Upper lobe of left lung (tissue), 6 donors: ENCODE data around the gene NCAPG2. TPM values are rescaled to one million over a fixed set of nuclear protein-coding genes. Genes with fewer than 3 reads are reported as not detected.
"Not testable (repeated sequence)": the region's sequence is repeated elsewhere in the genome, so short reads cannot be mapped to it uniquely, and the experiment has no call there.

Source experiments
- ATAC-seq, 2 donors: fragments of 200-7000 bp; cut with Tn5 transposase; one replicate each; pipeline ENCODE4 v1.9.1; 2022; ENCODE audit warnings: mild to moderate bottlenecking in 2 of 2, moderate library complexity in 2 of 2; ENCODE audit not compliant: low FRiP score in 2 of 2
- DNase-seq, 2 donors: peaks; one replicate each; pipeline ENCODE4 v3.0.0-alpha.2; 2019 to 2020
- H3K27ac ChIP-seq, 4 donors: fragments of 200-600 bp; sonication (generic); one replicate each; pipeline ENCODE4 v1.5.1; 2016 to 2019
- H3K27me3 ChIP-seq, 4 donors: fragments of 200-600 bp; sonication (generic); one replicate each; pipeline ENCODE4 v1.5.1; 2017 to 2019
- H3K36me3 ChIP-seq, 4 donors: fragments of 200-600 bp; sonication (generic); one replicate each; pipeline ENCODE4 v1.5.1; 2016 to 2019
- H3K4me1 ChIP-seq, 4 donors: fragments of 200-600 bp; sonication (generic); one replicate each; pipeline ENCODE4 v1.5.1; 2018 to 2019
- H3K4me3 ChIP-seq, 4 donors: fragments of 200-600 bp; sonication (generic); one replicate each; pipeline ENCODE4 v1.5.1; 2017 to 2019; ENCODE audit warnings: mild to moderate bottlenecking in 2 of 4, moderate library complexity in 1 of 4
- H3K9me3 ChIP-seq, 4 donors: fragments of 200-600 bp; sonication (generic); one replicate each; pipeline ENCODE4 v1.5.1; 2018 to 2019
- EP300 ChIP-seq, 4 donors: sonication (generic); formaldehyde crosslinking; IDR thresholded peaks; one replicate each; pipeline ENCODE4 v1.5.1; 2017; ENCODE audit warnings: antibody characterized with exemption in 4 of 4, control low read depth in 2 of 4
- POLR2A ChIP-seq, 4 donors: fragments of 450-650 bp; IDR thresholded peaks; one replicate each; pipeline ENCODE4 v1.5.1; 2016 to 2017; ENCODE audit warnings: antibody characterized with exemption in 4 of 4, mild to moderate bottlenecking in 2 of 4
- POLR2AphosphoS5 ChIP-seq, 2 donors: sonication (generic); formaldehyde crosslinking; IDR thresholded peaks; one replicate each; pipeline ENCODE4 v1.5.1; 2017; ENCODE audit warnings: antibody characterized with exemption in 2 of 2
- WGBS, 2 donors: methylation state at CpG; one replicate each; pipeline ENCODE4 v1.1.5; 2017 to 2018; 5-methylcytosine and 5-hydroxymethylcytosine counted together
- total RNA-seq, 6 donors: library from RNA; depleted of rRNA in 4 of 6; stranded (reverse); fragments of >200 nt in 4 of 6; gene quantifications; one replicate each; pipeline versions ENCODE4 v1.1.0 to v1.2.1, GENCODE V29; 2016 to 2021
- TF ChIP-seq, protein P1 (sequence below), 6 experiments: fragments of 450-650 bp in 4 of 6; fragments of 200-600 bp in 2 of 6; sonication (generic) in 2 of 6; IDR thresholded peaks; one replicate each; pipeline ENCODE4 v1.5.1; 2016 to 2019; ENCODE audit warnings: antibody characterized with exemption in 6 of 6
- donor health status: DM: no; HTN: no; CAD: no; lungs with moderate emphysema.
- donor health status: DM: no; HTN: yes; CAD: no; lungs with severe emphysema.

The NCAPG2 gene
- total RNA-seq, 6 donors from 2014 or later, result 4.6 to 11.0 (median 7.8) TPM

- TF ChIP-seq EP300 (IDR thresholded peaks at IDR 0.05) (no peak), POLR2A (IDR thresholded peaks at IDR 0.05) (no peak), POLR2AphosphoS5 (IDR thresholded peaks at IDR 0.05) (no peak)
- TF ChIP-seq, protein P1, sequence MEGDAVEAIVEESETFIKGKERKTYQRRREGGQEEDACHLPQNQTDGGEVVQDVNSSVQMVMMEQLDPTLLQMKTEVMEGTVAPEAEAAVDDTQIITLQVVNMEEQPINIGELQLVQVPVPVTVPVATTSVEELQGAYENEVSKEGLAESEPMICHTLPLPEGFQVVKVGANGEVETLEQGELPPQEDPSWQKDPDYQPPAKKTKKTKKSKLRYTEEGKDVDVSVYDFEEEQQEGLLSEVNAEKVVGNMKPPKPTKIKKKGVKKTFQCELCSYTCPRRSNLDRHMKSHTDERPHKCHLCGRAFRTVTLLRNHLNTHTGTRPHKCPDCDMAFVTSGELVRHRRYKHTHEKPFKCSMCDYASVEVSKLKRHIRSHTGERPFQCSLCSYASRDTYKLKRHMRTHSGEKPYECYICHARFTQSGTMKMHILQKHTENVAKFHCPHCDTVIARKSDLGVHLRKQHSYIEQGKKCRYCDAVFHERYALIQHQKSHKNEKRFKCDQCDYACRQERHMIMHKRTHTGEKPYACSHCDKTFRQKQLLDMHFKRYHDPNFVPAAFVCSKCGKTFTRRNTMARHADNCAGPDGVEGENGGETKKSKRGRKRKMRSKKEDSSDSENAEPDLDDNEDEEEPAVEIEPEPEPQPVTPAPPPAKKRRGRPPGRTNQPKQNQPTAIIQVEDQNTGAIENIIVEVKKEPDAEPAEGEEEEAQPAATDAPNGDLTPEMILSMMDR (IDR thresholded peaks at IDR 0.05), result no peak
- Histone ChIP-seq H3K4me3 (no peak overlapping the region), H3K27me3 (no peaks in the 10 kb centered on the region), H3K9me3 (no peaks in the 10 kb centered on the region), H3K4me1 (peaks cover 11 to 16% (median 13%) of the 10 kb centered on the region in 4 donors), H3K27ac (no peak overlapping the region), H3K36me3 (no peaks in the 10 kb centered on the region)
- DNase-seq (no peak), ATAC-seq (no peak)
- WGBS, 2 donors, result 0% methylated on average over 1 of the region's 1 CpG
These were observed 5.3 kb downstream of the NCAPG2 start for GRCh38 chr7:158699341-158699740.

- TF ChIP-seq, protein P1 (IDR thresholded peaks at IDR 0.05), result no peak
- TF ChIP-seq EP300 (IDR thresholded peaks at IDR 0.05) (no peak), POLR2AphosphoS5 (IDR thresholded peaks at IDR 0.05) (no peak), POLR2A (IDR thresholded peaks at IDR 0.05) (no peak)
- Histone ChIP-seq H3K9me3 (no peaks in the 10 kb centered on the region), H3K27ac (no peak overlapping the region), H3K36me3 (no peaks in the 10 kb centered on the region), H3K4me3 (no peak overlapping the region), H3K27me3 (no peaks in the 10 kb centered on the region), H3K4me1 (peaks cover 5 to 10% (median 7%) of the 10 kb centered on the region in 4 donors)
- no peak for DNase-seq
- no peak for ATAC-seq
- 80 to 84% methylated on average over 3 of the region's 3 CpGs for WGBS, 2 donors
These were observed 5.9 kb downstream of the NCAPG2 start for GRCh38 chr7:158698657-158699195.

- H3K27ac ChIP-seq, H3K36me3 ChIP-seq, H3K4me1 ChIP-seq, H3K9me3 ChIP-seq, ATAC-seq, DNase-seq, H3K4me3 ChIP-seq, H3K27me3 ChIP-seq: not testable (repeated sequence)
- WGBS, 2 donors, result 93 to 94% methylated on average over 2 of the region's 2 CpGs
These were observed 7.0 kb downstream of the NCAPG2 start for GRCh38 chr7:158697597-158697996.

GRCh38 chr7:158695726-158696452 lies 8.7 kb downstream of the NCAPG2 start:
- H3K4me1 ChIP-seq, result peaks cover 4 to 7% (median 6%) of the 10 kb centered on the region in 4 donors
- peak overlapping the region in 3 of 4 donors; percentile 11 to 60 (median 40) for H3K27ac ChIP-seq
- DNase-seq (peak; percentile 26 to 82), ATAC-seq (peak; percentile 82 to 95)
- no peaks in the 10 kb centered on the region for H3K36me3 ChIP-seq
- WGBS, 2 donors, result 41 to 54% methylated on average over 7 to 10 of the region's 10 CpGs
- TF ChIP-seq, protein P1 (IDR thresholded peaks at IDR 0.05), result peak; percentile 46 to 73 (median 60)
- TF ChIP-seq POLR2AphosphoS5 (IDR thresholded peaks at IDR 0.05) (peak in 1 of 2 donors; percentile 46), EP300 (IDR thresholded peaks at IDR 0.05) (no peak)
- H3K9me3 ChIP-seq, result no peaks in the 10 kb centered on the region
- H3K4me3 ChIP-seq, result no peak overlapping the region
- H3K27me3 ChIP-seq, result no peaks in the 10 kb centered on the region

GRCh38 chr7:158695056-158695455 lies 9.5 kb downstream of the NCAPG2 start:
- DNase-seq, result no peak
- peaks cover 0 to 4% (median 0%) of the 10 kb centered on the region in 4 donors for H3K36me3 ChIP-seq
- H3K4me3 ChIP-seq, result no peak overlapping the region
- TF ChIP-seq POLR2AphosphoS5 (IDR thresholded peaks at IDR 0.05) (no peak), POLR2A (IDR thresholded peaks at IDR 0.05) (no peak), EP300 (IDR thresholded peaks at IDR 0.05) (no peak)
- TF ChIP-seq, protein P1 (IDR thresholded peaks at IDR 0.05), result no peak
- no peak for ATAC-seq
- H3K27me3 ChIP-seq, result no peaks in the 10 kb centered on the region
- WGBS, 2 donors, result 64 to 73% methylated on average over 3 of the region's 3 CpGs
- H3K4me1 ChIP-seq, result peaks cover 4 to 7% (median 6%) of the 10 kb centered on the region in 4 donors
- no peaks in the 10 kb centered on the region for H3K9me3 ChIP-seq
- no peak overlapping the region for H3K27ac ChIP-seq
